GM04504 (cell line): ENCODE data around the gene AMACR.

Experiments
- DNase-seq: peaks from one replicate; pipeline ENCODE4 v3.0.0-alpha.2; 2012; ENCODE audit warnings: low read depth

AMACR gene

GRCh38 chr5:34007621-34008600, at the start of gene AMACR:
AMACR (minus strand) TSS chr5:34008050; CDS start chr5:34008019, 31 bp downstream.
- peak; percentile 89 for DNase-seq

GRCh38 chr5:34057569-34057968, 49.7 kb upstream of the AMACR start:
- DNase-seq: no peak

GRCh38 chr5:34057118-34057517, 49.3 kb upstream of the AMACR start:
- DNase-seq: no peak

GRCh38 chr5:34055667-34056066, 47.8 kb upstream of the AMACR start:
- DNase-seq: no peak

GRCh38 chr5:34054400-34054729, 46.5 kb upstream of the AMACR start:
- no peak for DNase-seq

- DNase-seq: no peak
Measured at GRCh38 chr5:34053571-34054399, 45.9 kb upstream of the AMACR start.

GRCh38 chr5:34053133-34053532, 45.3 kb upstream of the AMACR start:
- DNase-seq: peak; percentile 73

- DNase-seq: no peak
Measured at GRCh38 chr5:34051374-34051980, 43.6 kb upstream of the AMACR start.

- DNase-seq: no peak
Measured at GRCh38 chr5:34047774-34048572, 40.1 kb upstream of the AMACR start.

GRCh38 chr5:34047143-34047542, 39.3 kb upstream of the AMACR start:
- DNase-seq: no peak

GRCh38 chr5:34045996-34046395, 38.1 kb upstream of the AMACR start:
- no peak for DNase-seq

GRCh38 chr5:34045023-34045422, 37.2 kb upstream of the AMACR start:
- DNase-seq: no peak

- no peak for DNase-seq
Measured at GRCh38 chr5:34043099-34043876, 35.4 kb upstream of the AMACR start, which contains the start of gene C1QTNF3. C1QTNF3 (minus strand) TSS chr5:34043213; CDS start chr5:34043125, 88 bp downstream.

GRCh38 chr5:34042321-34042720, 34.5 kb upstream of the AMACR start:
- DNase-seq: no peak

GRCh38 chr5:34041247-34041972, 33.6 kb upstream of the AMACR start:
- DNase-seq: no peak

- no peak for DNase-seq
Measured at GRCh38 chr5:34040472-34040871, 32.6 kb upstream of the AMACR start.

GRCh38 chr5:34039398-34040157, 31.7 kb upstream of the AMACR start:
- no peak for DNase-seq

GRCh38 chr5:34038838-34039237, 31.0 kb upstream of the AMACR start:
- no peak for DNase-seq

- no peak for DNase-seq
Measured at GRCh38 chr5:34038390-34038789, 30.5 kb upstream of the AMACR start.
